HG03342 (cell line): ENCODE data around the gene GP1BA.

Source experiments
- ATAC-seq: cut with Tn5 transposase; IDR thresholded peaks from one replicate; pipeline ENCODE4 v1.9.1; 2021; ENCODE audit warnings: mild to moderate bottlenecking, moderate library complexity; ENCODE audit not compliant: unreplicated experiment

The GP1BA gene

GRCh38 chr17:4949321-4950074, 17.4 kb downstream of the GP1BA start:
- peak; percentile 24 for ATAC-seq

GRCh38 chr17:4950075-4950745, 18.1 kb downstream of the GP1BA start:
- ATAC-seq: peak; percentile 6

DNA sequence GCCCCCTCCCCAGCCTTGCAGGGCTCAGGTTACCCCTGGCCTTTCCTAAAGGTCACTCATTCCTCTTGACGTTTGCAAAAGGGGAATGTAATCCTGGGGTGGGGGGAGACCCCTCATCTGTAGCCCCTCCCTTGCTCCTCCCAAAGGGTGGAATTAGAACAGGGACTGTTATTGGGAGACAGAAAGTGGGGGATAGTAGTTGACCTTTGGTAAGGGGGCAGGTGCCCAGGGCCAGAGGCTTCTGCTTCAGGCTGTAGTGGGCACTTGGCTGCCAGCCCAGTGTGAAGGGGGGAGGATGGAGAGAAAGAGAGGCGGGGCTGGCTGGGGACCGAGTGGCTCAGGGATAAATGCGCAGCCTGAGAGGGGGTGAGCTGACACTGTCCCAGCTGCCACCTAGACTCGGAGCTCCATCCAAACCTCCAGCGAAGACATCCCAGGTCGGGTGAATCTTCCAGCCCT, 18.7 kb downstream of the GP1BA start, which contains the start of gene ENO3:
ENO3 (plus strand) TSS at position 374 of the 459 bp plus-strand sequence. CDS start 711 bp downstream, outside the sequence.
- no peak for ATAC-seq

DNA sequence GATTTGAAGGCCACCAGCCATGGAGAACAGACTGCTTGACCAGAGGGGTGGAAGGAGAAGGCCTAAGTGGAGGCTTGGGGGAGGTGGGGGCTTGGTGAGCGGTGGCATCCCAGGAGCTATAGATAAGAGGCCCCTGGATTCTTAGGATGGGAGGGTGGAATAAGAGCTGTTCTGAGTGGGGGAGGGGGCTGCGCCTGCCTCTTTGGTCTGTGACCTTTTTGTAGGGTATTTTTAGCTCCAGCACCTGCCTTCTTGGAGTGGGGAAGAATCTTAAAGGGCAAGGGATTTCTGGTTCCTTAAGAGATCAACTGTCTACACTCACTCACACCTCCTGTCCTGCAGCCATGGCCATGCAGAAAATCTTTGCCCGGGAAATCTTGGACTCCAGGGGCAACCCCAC, 19.4 kb downstream of the GP1BA start:
- no peak for ATAC-seq

- ATAC-seq: no peak
Observed at GRCh38 chr17:4953451-4953961, 21.4 kb downstream of the GP1BA start.

GRCh38 chr17:4955091-4955490, 23.0 kb downstream of the GP1BA start:
- no peak for ATAC-seq

DNA sequence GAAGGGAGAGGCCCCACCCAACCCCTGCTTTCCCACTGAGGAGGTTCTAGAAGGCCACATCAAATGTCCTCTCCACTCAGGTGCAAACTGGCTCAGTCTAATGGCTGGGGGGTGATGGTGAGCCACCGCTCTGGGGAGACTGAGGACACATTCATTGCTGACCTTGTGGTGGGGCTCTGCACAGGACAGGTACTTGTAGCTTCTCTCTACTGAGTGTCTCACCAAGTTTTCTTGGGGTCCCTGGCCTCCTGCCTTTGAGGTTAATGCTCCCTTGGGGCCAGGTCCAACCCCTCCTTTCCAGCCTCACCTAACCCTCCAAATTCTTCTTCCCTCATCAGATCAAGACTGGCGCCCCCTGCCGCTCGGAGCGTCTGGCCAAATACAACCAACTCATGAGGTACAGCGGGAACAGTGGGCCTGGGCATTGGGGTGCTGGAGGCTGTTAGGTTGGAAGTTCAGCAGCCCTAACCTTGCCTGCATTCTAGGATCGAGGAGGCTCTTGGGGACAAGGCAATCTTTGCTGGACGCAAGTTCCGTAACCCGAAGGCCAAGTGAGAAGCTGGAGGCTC, 24.5 kb downstream of the GP1BA start:
- ATAC-seq: no peak

GRCh38 chr17:4958102-4958501, 26.0 kb downstream of the GP1BA start:
- no peak for ATAC-seq

DNA sequence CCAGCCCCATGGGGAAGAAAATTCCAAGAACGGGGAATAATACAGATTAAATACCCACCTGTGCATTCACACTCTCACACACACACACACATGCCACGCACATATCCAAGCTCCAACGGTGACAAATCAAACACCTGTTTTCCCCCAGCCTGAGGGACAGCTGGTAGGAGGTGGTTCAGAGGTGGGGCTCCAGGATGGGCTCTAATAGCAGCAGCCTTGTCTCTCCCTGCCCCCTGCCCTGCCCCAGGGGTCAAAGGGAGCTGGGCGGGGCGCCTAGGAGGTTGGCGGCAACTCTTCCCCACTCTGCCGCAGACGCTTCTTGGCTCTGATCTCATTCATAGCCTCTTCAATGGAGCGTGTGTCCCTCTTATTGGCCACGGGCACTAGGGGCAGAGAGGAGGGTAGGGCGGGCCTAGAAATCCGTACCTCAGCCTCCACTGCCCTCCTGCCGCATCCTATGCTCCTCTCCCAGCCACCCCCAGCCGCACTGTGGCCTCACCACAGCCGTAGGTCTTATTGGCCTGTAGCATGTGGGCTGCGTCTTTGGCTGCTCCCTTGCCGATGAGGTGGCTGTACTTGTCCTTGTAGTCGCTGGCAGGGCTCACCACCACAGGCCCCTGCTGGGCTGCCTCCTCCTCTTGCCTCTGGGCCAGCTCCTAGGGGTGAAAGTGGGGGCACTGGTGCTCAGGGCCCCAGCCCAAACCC, 27.3 kb downstream of the GP1BA start:
- no peak for ATAC-seq

GRCh38 chr17:4960279-4960922, 28.3 kb downstream of the GP1BA start:
- ATAC-seq: no peak

- no peak for ATAC-seq
Observed at GRCh38 chr17:4965311-4965986, 33.4 kb downstream of the GP1BA start.

- peak; percentile 77 for ATAC-seq
Observed at GRCh38 chr17:4966844-4967538, 34.9 kb downstream of the GP1BA start.

DNA sequence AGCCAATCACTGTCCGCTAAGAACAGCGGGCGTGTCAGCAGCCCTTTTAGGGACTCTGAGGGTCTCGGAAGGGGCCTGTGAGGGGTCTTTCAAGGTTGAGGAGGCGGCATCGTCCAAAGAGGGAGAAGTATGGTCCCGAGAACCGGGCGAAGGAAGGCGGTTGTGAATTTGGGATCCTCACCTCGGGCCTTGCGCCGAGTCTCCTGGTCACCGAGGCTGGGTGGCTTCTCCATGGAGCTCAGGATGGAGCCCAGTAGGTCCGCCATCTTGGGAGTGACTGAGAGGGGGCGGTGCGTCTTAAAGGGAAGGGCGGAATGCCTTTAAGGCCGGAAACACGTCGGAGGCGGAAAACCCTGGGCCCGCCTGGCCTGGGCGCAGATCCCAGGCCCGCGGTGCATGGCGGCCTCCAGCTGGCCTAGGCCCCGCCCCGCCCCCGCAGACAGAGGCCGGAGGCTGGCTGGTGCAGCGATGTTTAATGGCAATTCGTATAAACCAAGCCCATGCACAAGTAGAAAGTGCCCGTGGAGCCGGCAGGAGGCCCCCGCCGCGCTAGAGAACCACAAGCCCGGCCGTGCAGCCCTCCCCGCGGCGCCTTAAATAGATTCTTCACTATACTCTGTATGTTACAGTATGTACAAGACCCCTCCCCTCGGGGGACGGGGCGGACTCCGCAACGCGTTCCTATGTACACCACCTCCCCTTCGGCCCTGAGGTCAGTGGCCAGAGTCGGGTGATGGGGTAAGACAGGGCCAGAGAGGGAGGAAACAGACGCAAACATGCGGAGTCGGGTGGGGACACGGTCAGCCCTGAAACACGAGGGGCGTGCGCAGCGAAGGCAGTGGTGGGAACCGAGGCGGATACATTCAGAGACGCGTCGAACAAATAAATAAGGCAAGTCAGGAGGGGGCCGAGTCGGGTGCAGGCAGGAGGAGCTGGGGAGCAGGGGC, 35.7 kb downstream of the GP1BA start, which contains the start of gene SPAG7:
SPAG7 (minus strand) TSS at position 279 of the 947 bp plus-strand sequence; CDS start at position 266, 13 bp downstream.
- peak; percentile 47 for ATAC-seq

DNA sequence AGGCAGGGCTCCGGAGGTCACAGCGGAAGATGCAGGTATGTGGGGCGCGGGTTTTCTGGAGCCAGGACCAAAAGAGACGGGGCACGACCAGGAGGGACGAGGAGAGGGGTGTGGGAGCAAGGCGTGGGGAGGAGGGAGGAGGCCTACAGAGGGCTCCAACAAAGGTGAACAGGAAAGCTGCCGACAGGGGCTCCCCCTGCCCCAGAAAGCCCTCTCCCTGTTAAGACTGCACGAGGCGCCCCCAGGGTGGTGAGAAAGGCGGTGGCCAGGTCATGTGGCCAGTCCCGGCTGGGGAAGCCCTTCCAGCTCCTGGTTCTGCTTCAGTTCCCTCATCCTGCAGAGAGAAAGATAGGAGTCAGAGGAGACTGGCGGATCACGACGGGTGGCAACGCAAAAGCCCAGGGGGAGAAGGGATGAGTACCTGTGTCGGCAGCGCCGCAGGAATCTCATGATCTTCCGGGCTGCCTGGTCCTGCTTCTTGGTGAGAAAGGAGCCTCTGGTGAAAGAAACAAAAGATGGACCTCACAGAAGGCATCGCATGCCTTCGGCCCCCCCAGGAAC, 36.5 kb downstream of the GP1BA start:
- no peak for ATAC-seq

DNA sequence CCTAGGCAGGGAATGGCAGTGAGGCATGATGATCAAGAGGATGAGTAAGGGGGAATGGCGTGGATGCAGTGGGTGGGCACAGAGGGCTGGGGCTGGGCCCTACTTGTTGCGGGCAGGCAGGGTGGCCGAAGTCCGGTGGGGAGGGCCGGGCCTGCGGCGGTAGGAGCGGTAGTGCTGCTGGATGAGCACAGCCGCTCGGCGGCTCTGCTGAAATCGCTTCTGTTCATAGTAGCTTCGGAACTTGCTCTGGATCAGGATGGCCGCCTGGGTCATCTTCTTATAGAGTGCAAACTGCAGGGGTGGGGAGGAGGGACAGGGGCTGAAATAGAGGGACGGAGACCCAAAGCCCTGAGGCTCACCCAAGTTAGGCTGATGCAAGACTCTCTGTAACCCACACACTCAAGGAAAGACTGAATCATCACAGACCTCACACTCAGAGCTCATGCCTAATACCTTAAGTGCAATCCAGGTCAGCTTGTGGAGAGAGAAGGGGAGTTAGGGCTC, 37.0 kb downstream of the GP1BA start:
- ATAC-seq: no peak

DNA sequence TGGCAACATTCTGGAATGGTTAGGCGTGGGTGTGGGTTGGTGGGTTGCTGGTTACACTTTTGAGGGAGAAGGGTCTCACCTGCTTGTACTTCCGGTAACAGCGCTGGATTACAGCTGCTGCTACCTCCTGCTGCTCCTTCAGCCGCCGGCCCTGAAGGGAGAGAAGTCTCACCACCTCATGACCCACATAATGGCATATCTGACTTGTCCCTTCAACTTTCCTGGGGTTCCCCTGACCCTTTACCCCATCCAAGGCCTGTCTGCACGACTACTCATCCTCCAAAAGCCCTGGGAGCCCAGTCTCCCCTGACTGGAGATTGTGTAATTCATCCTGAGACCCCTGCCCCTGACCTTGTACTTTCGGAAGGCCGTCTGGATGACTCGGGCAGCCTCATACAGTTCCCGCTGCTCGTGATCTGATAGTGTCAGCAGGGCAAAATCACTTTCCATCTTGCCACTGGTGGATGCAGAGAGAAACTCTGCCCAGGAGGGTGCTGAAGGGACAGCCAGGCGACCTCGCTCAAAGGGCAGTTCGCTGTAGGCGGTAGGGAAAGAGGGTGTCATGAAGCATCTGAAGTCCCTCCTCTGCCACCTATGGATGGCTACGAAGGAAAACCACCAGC, 37.6 kb downstream of the GP1BA start:
- ATAC-seq: no peak

DNA sequence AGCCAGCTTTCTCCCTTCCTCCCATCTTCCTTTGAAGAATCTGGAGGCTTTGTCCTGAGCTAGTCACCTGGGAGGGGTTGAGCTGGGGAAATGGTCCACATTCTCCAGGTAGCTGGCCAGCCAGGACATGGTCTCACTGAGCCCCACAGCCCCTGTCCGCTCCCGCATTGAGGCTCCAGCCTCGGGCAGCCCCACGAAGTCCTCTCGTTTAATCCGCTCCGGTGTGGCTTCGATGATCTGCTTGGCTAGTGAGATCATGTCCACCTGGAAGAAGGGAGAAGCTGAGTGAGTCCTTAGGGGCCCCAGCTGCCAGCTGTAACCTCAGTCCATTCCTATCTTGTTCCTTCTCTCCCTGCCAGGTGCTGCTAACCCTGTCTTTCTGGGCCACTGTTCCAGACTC, 38.2 kb downstream of the GP1BA start:
- no peak for ATAC-seq
